ENCODE results near the gene CACUL1. TPM values are rescaled to one million over a fixed set of nuclear protein-coding genes. Genes with fewer than 3 reads are reported as not detected.

Gene CACUL1
- total and polyA plus RNA-seq, 12 donors: 4.9 to 32.6 (median 24.4) TPM

- no peak for TF ChIP-seq CTCF (IDR thresholded peaks at IDR 0.05)
- H3K9me3 ChIP-seq: no peaks in the 10 kb centered on the region
- H3K27ac ChIP-seq: no peak overlapping the region
- H3K27me3 ChIP-seq: no peaks in the 10 kb centered on the region
- H3K4me1 ChIP-seq: peaks cover 0 to 8% (median 5%) of the 10 kb centered on the region in 9 donors
- DNase-seq (no peak), ATAC-seq (no peak)
- no peak overlapping the region for H3K4me3 ChIP-seq
- 95 to 99% methylated on average over 36 of the region's 36 CpGs for WGBS, 2 donors
- no peaks in the 10 kb centered on the region for H3K36me3 ChIP-seq
- intact Hi-C loops (cut with DNase I): no loop called here
These were observed 5.5 kb upstream of the CACUL1 start for GRCh38 chr10:118760265-118760664.

- intact Hi-C loops (cut with DNase I): loop anchor here in 3 of 10 donors (5.0 kb wide), 1 partner anchor 269 kb away; the partner anchor contains the start of gene NANOS1 (in 3 of the 3)
- ATAC-seq (no peak), DNase-seq (no peak)
- Histone ChIP-seq H3K4me3 (no peak overlapping the region), H3K9me3 (no peaks in the 10 kb centered on the region), H3K27ac (no peak overlapping the region), H3K36me3 (no peaks in the 10 kb centered on the region), H3K4me1 (peaks cover 0 to 15% (median 11%) of the 10 kb centered on the region in 9 donors), H3K27me3 (no peaks in the 10 kb centered on the region)
- no peak for TF ChIP-seq CTCF (IDR thresholded peaks at IDR 0.05)
- WGBS, 2 donors: 85 to 90% methylated on average over 1 of the region's 1 CpG
These were observed 3.7 kb upstream of the CACUL1 start for GRCh38 chr10:118758449-118758848.

GRCh38 chr10:118754229-118754555, 578 bp downstream of the CACUL1 start:
- WGBS, 2 donors: 0% methylated on average over 17 to 22 of the region's 22 CpGs
- Histone ChIP-seq H3K27me3 (no peaks in the 10 kb centered on the region), H3K36me3 (no peaks in the 10 kb centered on the region), H3K4me1 (peaks cover 0 to 53% (median 31%) of the 10 kb centered on the region in 9 donors), H3K27ac (peak overlapping the region; percentile 51 to 96 (median 86)), H3K4me3 (peak overlapping the region; percentile 84 to 100 (median 95)), H3K9me3 (no peaks in the 10 kb centered on the region)
- DNase-seq: peak; percentile 28 to 45
- intact Hi-C loops (cut with DNase I): loop anchor here in 1 of 10 donors (5.0 kb wide), 1 partner anchor 278 kb away; no protein-coding TSS in a partner anchor
- TF ChIP-seq CTCF (IDR thresholded peaks at IDR 0.05): no peak
- peak in 4 of 8 donors; percentile 1 to 24 (median 4) for ATAC-seq

- peak overlapping the region; percentile 84 to 100 (median 95) for H3K4me3 ChIP-seq
- H3K27ac ChIP-seq: peak overlapping the region in 8 of 10 donors; percentile 51 to 96 (median 90)
- peaks cover 0 to 59% (median 31%) of the 10 kb centered on the region in 9 donors for H3K4me1 ChIP-seq
- intact Hi-C loops (cut with DNase I): loop anchor here in 1 of 10 donors (5.0 kb wide), 1 partner anchor 279 kb away; no protein-coding TSS in a partner anchor
- H3K36me3 ChIP-seq: no peaks in the 10 kb centered on the region
- DNase-seq: no peak
- peak in 2 of 8 donors; percentile 10 to 13 for ATAC-seq
- no peaks in the 10 kb centered on the region for H3K9me3 ChIP-seq
- H3K27me3 ChIP-seq: no peaks in the 10 kb centered on the region
- TF ChIP-seq CTCF (IDR thresholded peaks at IDR 0.05): no peak
- WGBS, 2 donors: 4% methylated on average over 17 of the region's 17 CpGs
These were observed 1.2 kb downstream of the CACUL1 start for GRCh38 chr10:118753331-118754228.
